ENCODE measurements around the gene RHBDL1.

GRCh38 chr16:669666-670065 is 5.8 kb upstream of the RHBDL1 start:
- no peak for TF ChIP-seq CTCF (IDR thresholded peaks at IDR 0.05)
- TF ChIP-seq POLR2A (IDR thresholded peaks at IDR 0.05) = no peak

Data from uterus (tissue), 2 donors.